ENCODE measurements around the gene CPNE8.

- TF ChIP-seq CTCF (IDR thresholded peaks at IDR 0.05; ENCODE audit: insufficient read depth, low read length) (peak; percentile 14), POLR2AphosphoS5 (IDR thresholded peaks at IDR 0.05; ENCODE audit: low read depth) (no peak), REST (IDR thresholded peaks at IDR 0.05; ENCODE audit: insufficient replicate concordance, low read depth) (no peak), SPI1 (IDR thresholded peaks at IDR 0.05; ENCODE audit: borderline replicate concordance, low read depth) (no peak), GABPA (IDR thresholded peaks at IDR 0.05; ENCODE audit: low read depth) (no peak)
These were observed 240.6 kb downstream of the CPNE8 start for GRCh38 chr12:38664661-38665269.

Measured in HL-60 (cell line).